NCI-H446 (cell line): ENCODE measurements around the gene LCAT.
A peak's percentile ranks its signal among the peaks of the same experiment; 100 is the strongest.
"Not testable (repeated sequence)": the region's sequence is repeated elsewhere in the genome, so short reads cannot be mapped to it uniquely, and the experiment has no call there.

Experiments used
- DNase-seq, 2 experiments: peaks; one replicate each; lab custom pipeline; 2025; lab: John Stamatoyannopoulos, UW

The LCAT gene

GRCh38 chr16:67931712-67932461, 12.0 kb downstream of the LCAT start, which contains the start of gene CTRL:
TSS of gene CTRL (minus strand) at chr16:67931862. CDS start at chr16:67931852, 10 bp downstream.
- DNase-seq, result no peak

DNA sequence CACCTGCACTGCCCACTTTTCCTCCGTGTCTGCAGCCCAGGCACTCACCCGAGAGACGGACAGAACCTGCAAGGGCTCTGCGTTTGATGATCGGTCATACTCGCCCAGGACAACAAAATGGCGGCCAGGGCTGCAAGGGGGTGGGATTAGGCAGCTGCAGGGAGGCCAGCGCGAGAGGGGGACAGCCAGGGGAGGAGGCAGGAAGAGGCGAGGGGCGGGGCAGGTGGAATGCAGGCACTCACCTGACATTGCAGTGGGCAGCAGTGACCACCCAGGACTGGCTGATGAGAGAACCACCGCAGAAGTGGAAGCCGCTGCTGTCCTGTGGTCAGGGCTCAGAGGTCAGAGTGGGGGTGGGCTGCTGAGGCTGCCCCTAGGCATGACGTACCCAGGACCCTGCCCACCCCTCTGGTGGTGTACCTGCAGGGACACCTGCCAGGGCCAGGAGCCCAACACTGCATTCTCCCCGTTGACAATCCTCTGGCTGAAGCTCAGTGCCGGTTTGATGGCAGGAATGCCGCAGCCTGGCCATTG, 13.2 kb downstream of the LCAT start:
- DNase-seq, result no peak

- DNase-seq, result no peak
These were observed 13.7 kb downstream of the LCAT start for GRCh38 chr16:67930191-67930590.

DNA sequence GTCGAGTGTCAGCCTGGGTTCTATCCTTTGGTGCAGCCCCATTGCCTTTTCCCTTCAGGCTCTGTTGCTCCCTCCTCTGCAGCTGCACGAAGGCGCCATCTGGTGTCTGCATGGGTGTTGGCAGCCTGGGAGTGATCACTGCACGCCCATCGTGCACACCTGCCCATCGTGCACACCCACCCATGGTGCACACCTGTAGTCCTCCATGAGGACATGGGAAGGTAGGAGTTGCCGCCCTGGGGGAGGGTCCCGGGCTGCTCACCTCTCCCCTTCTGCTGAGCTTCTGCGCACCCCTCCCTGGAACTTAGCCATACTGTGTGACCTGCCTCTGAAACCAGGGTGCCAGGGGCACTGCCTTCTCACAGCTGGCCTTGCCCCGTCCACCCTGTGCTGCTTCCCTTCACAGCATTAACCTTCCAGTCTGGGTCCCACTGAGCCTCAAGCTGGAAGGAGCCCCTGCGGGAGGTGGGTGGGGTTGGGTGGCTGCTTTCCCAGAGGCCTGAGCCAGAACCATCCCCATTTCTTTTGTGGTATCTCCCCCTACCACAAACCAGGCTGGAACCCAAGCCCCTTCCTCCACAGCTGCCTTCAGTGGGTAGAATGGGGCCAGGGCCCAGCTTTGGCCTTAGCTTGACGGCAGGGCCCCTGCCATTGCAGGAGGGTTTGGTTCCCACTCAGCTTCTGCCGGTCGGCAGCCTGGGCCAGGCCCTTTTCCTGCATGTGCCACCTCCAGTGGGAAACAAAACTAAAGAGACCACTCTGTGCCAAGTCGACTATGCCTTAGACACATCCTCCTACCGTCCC, 15.2 kb downstream of the LCAT start:
- DNase-seq, result peak in 1 of 2 experiments; percentile 57

GRCh38 chr16:67928147-67928546, 15.8 kb downstream of the LCAT start:
- DNase-seq, result no peak

GRCh38 chr16:67927131-67927941, 16.6 kb downstream of the LCAT start:
- no peak for DNase-seq

DNA sequence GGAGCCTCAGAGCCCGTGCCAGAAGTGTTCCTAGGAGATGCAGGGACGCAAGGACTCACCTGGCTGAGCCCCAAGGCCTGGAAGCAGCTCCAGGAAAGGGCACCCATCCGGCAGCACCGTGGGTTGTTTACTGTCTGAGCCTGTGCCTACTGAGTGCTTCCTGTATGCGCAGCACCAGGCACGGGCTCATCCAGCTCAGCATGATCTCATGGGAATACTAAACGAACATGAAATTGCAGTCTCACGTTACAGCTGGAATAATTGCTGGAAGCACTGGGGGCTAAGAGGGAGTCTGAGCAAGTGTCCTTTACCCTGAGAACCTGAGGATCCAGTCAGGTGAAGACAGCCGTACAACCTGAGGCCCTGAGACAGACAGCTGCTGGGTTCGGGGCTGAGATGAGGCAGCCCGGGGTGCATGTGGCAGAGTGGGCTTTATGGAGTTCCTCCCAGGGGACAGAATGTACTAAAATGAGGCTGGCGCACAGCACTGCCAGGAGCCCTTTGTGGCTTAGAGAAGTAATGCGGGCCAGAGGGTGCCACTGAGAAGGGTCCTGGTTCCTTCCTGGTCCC, 17.7 kb downstream of the LCAT start:
- DNase-seq, result no peak

- no peak for DNase-seq
These were observed 19.6 kb downstream of the LCAT start for GRCh38 chr16:67924140-67924906.

DNA sequence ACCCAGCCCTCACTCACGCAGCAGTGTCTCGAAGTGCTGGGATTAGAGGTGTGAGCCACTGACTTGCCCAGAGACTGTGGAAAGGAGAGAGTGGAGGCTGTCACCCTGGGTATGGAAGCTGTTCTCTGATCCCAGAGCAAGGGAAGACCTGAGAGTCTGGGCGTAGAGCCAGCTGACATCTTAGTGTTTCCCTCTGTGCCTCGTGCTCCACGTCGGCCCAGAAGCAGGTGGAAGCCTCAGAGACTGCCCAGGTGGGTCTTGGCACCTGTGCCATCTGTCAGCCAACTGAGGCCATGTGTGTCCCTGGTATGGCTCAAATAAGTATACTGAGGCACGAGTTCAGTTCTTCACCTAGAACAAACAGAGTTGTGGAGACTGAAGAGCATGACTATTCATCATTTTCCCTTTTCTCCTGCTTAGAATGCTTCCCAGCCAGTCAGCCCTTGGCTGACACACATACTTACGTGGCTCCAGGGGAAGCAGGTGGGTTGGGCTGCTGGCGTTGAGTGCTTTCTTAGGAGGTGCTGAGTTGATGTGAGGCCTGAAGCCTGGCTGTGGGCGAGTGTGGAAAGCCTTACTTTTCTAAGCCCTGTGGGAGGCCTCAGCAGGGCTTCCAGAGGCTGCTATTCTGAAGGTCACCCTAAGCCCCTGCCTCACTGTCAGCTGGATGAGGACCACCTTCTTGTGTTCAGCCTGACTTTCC, 20.4 kb downstream of the LCAT start:
- DNase-seq, result no peak

GRCh38 chr16:67922740-67923139, 21.2 kb downstream of the LCAT start:
- peak in 1 of 2 experiments; percentile 27 for DNase-seq

- DNase-seq, result no peak
These were observed 21.7 kb downstream of the LCAT start for GRCh38 chr16:67922221-67922620.

DNA sequence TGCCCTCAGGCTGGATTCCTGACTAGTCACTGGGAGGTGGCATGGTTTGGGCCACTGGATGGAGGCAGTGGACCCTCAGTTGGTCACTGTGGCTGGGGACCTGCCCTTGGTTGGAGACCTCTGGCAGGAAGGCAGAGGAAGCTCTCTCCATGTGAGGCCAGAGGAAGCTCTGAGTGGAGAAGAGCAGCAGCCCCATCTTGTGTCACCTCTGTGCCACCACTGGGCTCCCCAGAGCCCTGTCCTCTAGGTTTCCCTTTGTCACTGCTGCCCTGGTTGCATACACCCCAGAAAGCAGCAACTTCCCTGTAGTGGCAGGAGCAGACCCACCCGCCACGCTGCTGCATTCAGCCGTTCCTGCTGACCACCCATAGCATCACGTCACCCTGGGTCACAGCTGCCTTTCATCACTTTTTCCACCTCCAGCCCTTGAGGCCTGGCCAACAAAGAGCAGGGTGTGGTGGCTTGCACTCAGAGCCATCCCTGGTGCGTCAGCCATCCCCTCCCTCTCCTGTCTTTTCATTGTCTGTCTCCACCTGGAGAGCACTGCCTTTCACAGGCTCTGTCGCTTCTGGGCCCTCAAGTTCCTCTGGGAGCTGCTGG, 24.2 kb downstream of the LCAT start:
- no peak for DNase-seq

DNA sequence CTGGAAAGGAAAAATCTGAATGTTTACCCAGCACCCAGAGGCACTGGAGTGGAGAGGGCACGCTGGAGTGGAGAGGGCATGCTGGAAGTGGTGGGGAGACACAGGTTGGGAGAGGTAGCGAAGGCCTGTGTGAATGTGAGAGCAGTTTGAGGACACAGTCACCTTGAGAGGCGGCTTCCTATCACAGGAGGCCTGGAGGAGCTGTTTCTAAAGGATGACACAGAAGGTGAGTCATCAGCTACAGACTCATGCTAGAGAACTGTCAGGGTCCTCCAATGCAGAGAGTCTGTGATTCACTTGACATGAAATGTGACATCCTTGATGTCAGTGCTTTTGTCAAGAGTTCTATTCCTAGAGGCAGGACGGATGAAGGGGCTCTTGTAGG, 26.1 kb downstream of the LCAT start:
- no peak for DNase-seq

GRCh38 chr16:67917140-67917851, 26.6 kb downstream of the LCAT start:
- DNase-seq, result peak; percentile 24 to 55

- no peak for DNase-seq
These were observed 27.8 kb downstream of the LCAT start for GRCh38 chr16:67915831-67916723.

GRCh38 chr16:67915496-67915769, 28.5 kb downstream of the LCAT start:
- DNase-seq, result not testable (repeated sequence)

- no peak for DNase-seq
These were observed 29.0 kb downstream of the LCAT start for GRCh38 chr16:67914758-67915495.

DNA sequence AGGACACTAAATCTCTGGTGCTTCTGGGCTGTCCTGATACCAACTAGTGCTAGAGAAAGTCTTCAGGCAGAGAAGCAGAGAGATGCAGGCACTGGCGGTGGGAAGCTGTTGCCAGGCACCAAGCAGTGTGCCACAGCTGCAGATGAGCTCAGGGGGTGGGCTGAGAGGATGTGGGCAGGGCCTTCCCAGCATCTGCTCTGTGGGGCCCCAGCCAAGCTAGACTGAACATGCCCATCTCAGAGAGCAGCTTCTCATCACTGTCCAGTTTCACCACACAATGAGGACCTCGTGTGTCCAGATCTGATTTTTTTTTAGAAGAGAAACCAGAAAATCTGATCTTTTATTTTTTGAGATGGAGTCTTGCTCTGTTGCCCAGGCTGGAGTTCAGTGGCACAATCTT, 33.8 kb downstream of the LCAT start:
- no peak for DNase-seq
